ENCODE data around the gene IMMP1L. TPM values are rescaled to one million over a fixed set of nuclear protein-coding genes. Genes with fewer than 3 reads are reported as not detected.

The IMMP1L gene
- total RNA-seq, 1 experiment from 2014 or later: 38.5 TPM

- Histone ChIP-seq H3K36me3 (ENCODE audit: control insufficient read depth in 1 of 2, insufficient read depth in 2 of 2, low read length in 2 of 2) (0 out of 4 replicates have a peak, but pooled peaks cover 0 to 4% of the 10 kb centered on the region in 2 experiments), H3K79me2 (ENCODE audit: insufficient read depth, low read length) (peaks cover 85% of the 10 kb centered on the region), H2AFZ (ENCODE audit: low read depth, low read length, poor library complexity, severe bottlenecking) (no peak overlapping the region), H4K20me1 (ENCODE audit: insufficient read depth) (peaks cover 27% of the 10 kb centered on the region; the same call in 1 of the 2 replicates), H3K4me2 (ENCODE audit: low read length) (no peak overlapping the region), H3K27me3 (ENCODE audit: insufficient read depth, low read length) (no peaks in the 10 kb centered on the region), H3K9me2 (ENCODE audit: insufficient read depth) (no peaks in the 10 kb centered on the region), H3K4me3 (replicated peaks in 1 of 2; ENCODE audit: low read depth in 1 of 2, low read length in 2 of 2) (no peak overlapping the region), H3K9me3 (ENCODE audit: control insufficient read depth in 1 of 2, insufficient read depth in 1 of 2, low read depth in 1 of 2, low read length in 2 of 2) (no peaks in the 10 kb centered on the region), H3K27ac (ENCODE audit: low read depth, low read length) (no peak overlapping the region), H3K4me1 (ENCODE audit: control insufficient read depth in 1 of 2, insufficient read depth in 2 of 2, low read length in 2 of 2) (no peaks in the 10 kb centered on the region), H3K9ac (ENCODE audit: low read length) (no peak overlapping the region)
- ChIA-PET POLR2A (no interaction called here), RAD21 (ENCODE audit: low non-redundant PET in 1 of 2, low total read pairs in 2 of 2, uncharacterized antibody in 2 of 2, unreplicated experiment in 2 of 2) (no interaction called here), CTCF (no interaction called here)
- no TSS peak for BruUV-seq (replicated peaks)
- ATAC-seq (no peak), DNase-seq (ENCODE audit: low read depth, low spot score) (no peak)
- intact Hi-C loops (cut with micrococcal nuclease): loop anchor here (10.0 kb wide), 1 partner anchor 64 kb away; no protein-coding TSS in a partner anchor
- no peak for TF ChIP-seq ZNF274 (IDR thresholded peaks at IDR 0.05; ENCODE audit: low read depth, low read length)
- TF ChIP-seq REST (IDR thresholded peaks at IDR 0.05; ENCODE audit: low read depth): no peak
- no peak for TF ChIP-seq EZH2phosphoT487 (IDR thresholded peaks at IDR 0.05; ENCODE audit: borderline replicate concordance)
- TF ChIP-seq SRF (IDR thresholded peaks at IDR 0.05; ENCODE audit: low read depth): no peak
- TF ChIP-seq POLR2AphosphoS5 (IDR thresholded peaks at IDR 0.05; ENCODE audit: low read depth, low read length): no peak
- no peak for TF ChIP-seq SP1 (IDR thresholded peaks at IDR 0.05; ENCODE audit: low read depth)
- TF ChIP-seq CTCF (IDR thresholded peaks at IDR 0.05 in 2 of 3, conservative IDR thresholded peaks at IDR 0.05 in 1 of 3; ENCODE audit: borderline replicate concordance in 1 of 3, insufficient read depth in 1 of 3, low read depth in 2 of 3, low read length in 2 of 3): no peak
- TF ChIP-seq ZBTB33 (IDR thresholded peaks at IDR 0.05; ENCODE audit: extremely low read depth, insufficient replicate concordance, low read length): no peak
- no peak for TF ChIP-seq TCF7L2 (IDR thresholded peaks at IDR 0.05; ENCODE audit: borderline replicate concordance, extremely low read depth, insufficient read depth, insufficient read length)
- no peak for TF ChIP-seq POLR2A (IDR thresholded peaks at IDR 0.05; ENCODE audit: borderline replicate concordance, extremely low read depth, insufficient read depth, insufficient read length)
- no peak for TF ChIP-seq ATF3 (IDR thresholded peaks at IDR 0.05)
- no peak for TF ChIP-seq MAX (IDR thresholded peaks at IDR 0.05)
- TF ChIP-seq JUND (IDR thresholded peaks at IDR 0.05): no peak
- no peak for TF ChIP-seq CBX3 (IDR thresholded peaks at IDR 0.05; ENCODE audit: low read depth)
- no peak for TF ChIP-seq EZH2 (IDR thresholded peaks at IDR 0.05)
- no peak for TF ChIP-seq FOSL1 (IDR thresholded peaks at IDR 0.05; ENCODE audit: low read depth)
- no peak for TF ChIP-seq YY1 (IDR thresholded peaks at IDR 0.05; ENCODE audit: extremely low read depth, insufficient replicate concordance, low read depth, low read length)
- no peak for TF ChIP-seq SIN3A (IDR thresholded peaks at IDR 0.05; ENCODE audit: low read depth)
- no peak for TF ChIP-seq ZFX (IDR thresholded peaks at IDR 0.05)
These were observed 30.4 kb downstream of the IMMP1L start for GRCh38 chr11:31479066-31479465.

Data from HCT116 (cell line).